HCT116 (cell line): ENCODE data around the gene AQP7. TPM values are rescaled to one million over a fixed set of nuclear protein-coding genes. Genes with fewer than 3 reads are reported as not detected.
A peak's percentile ranks its signal among the peaks of the same experiment; 100 is the strongest.

Experiments
- ATAC-seq: fragments of 200-7000 bp; cut with Tn5 transposase; 2 replicates; pipeline ENCODE4 v1.9.1; 2020; ENCODE audit warnings: mild to moderate bottlenecking, moderate library complexity
- BruUV-seq: library from RNA; stranded (reverse); fragments of 400-500 nt; replicated peaks from 2 replicates; lab custom pipeline; 2021; lab: Mats Ljungman, UMichigan
- CTCF ChIA-PET: fragments of 300-600 bp; sonication (Branson Sonifier 250); formaldehyde crosslinking; loops from one replicate; lab custom pipeline; 2021; ENCODE audit warnings: antibody characterized with exemption; lab: Charles Lee
- POLR2A ChIA-PET: fragments of 300-600, 350-600 bp; sonication (Branson Sonifier 250); formaldehyde crosslinking; loops from one replicate; lab custom pipeline; 2021; ENCODE audit warnings: antibody characterized with exemption; lab: Charles Lee
- RAD21 ChIA-PET, 2 experiments: fragments of 300-600 bp; sonication (Branson Sonifier 250); formaldehyde crosslinking; loops; one replicate each; lab custom pipeline; 2023; ENCODE audit warnings: low total read pairs in 2 of 2; ENCODE audit not compliant: uncharacterized antibody in 2 of 2, unreplicated experiment in 2 of 2, low non-redundant PET in 1 of 2; lab: Charles Lee
- DNase-seq: peaks from one replicate; pipeline ENCODE4 v3.0.0-alpha.2; 2010; ENCODE audit warnings: low read depth, low spot score
- H2AFZ ChIP-seq: fragments of 200-600 bp; shearing (Covaris generic), sonication (generic); 2 replicates; pipeline ENCODE4 v1.6.1; 2017; ENCODE audit warnings: low read depth, mixed run types, mixed read lengths, antibody characterized with exemption, low read length; ENCODE audit not compliant: poor library complexity, severe bottlenecking
- H3K27ac ChIP-seq: 2 replicates; pipeline ENCODE4 v1.5.1; 2012; ENCODE audit warnings: low read depth, low read length
- H3K27me3 ChIP-seq: fragments of 200-600 bp; sonication (generic); 2 replicates; pipeline ENCODE4 v1.6.1; 2016; ENCODE audit warnings: mixed run types, low read length, mixed read lengths; ENCODE audit not compliant: insufficient read depth
- H3K36me3 ChIP-seq, 2 experiments: fragments of 200-500 bp in 1 of 2; fragments of 200-600 bp in 1 of 2; sonication (Bioruptor generic) in 1 of 2; sonication (generic) in 1 of 2; 2 replicates each; pipeline versions ENCODE4 v1.5.1 to v1.6.1; 2014 to 2016; ENCODE audit warnings: low read length in 2 of 2, inconsistent platforms in 1 of 2, mixed read lengths in 1 of 2, mixed run types in 1 of 2; ENCODE audit not compliant: insufficient read depth in 2 of 2, control insufficient read depth in 1 of 2
- H3K4me1 ChIP-seq, 2 experiments: fragments of 200-600 bp in 1 of 2; sonication (generic) in 1 of 2; 2 replicates each; pipeline versions ENCODE4 v1.5.1 to v1.6.1; 2012 to 2017; ENCODE audit warnings: low read length in 2 of 2, inconsistent platforms in 1 of 2, mild to moderate bottlenecking in 1 of 2, mixed read lengths in 1 of 2, mixed run types in 1 of 2, moderate library complexity in 1 of 2; ENCODE audit not compliant: insufficient read depth in 2 of 2, control insufficient read depth in 1 of 2
- H3K4me2 ChIP-seq: fragments of 200-600 bp; sonication (generic); 2 replicates; pipeline ENCODE4 v1.6.1; 2017; ENCODE audit warnings: mixed run types, low read length, mixed read lengths
- H3K4me3 ChIP-seq, 2 experiments: fragments of 200-600 bp in 1 of 2; sonication (generic) in 1 of 2; replicated peaks in 1 of 2; 2 replicates each; pipeline ENCODE4 v1.5.1; 2011 to 2016; ENCODE audit warnings: low read length in 2 of 2, control low read depth in 1 of 2, low read depth in 1 of 2, mild to moderate bottlenecking in 1 of 2, mixed read lengths in 1 of 2, mixed run types in 1 of 2
- H3K79me2 ChIP-seq: fragments of 200-600 bp; sonication (generic); 2 replicates; pipeline ENCODE4 v1.6.1; 2017; ENCODE audit warnings: mild to moderate bottlenecking, mixed run types, low read length, moderate library complexity, mixed read lengths; ENCODE audit not compliant: insufficient read depth
- H3K9ac ChIP-seq: fragments of 200-600 bp; sonication (generic); 2 replicates; pipeline ENCODE4 v1.6.1; 2016; ENCODE audit warnings: low read length, mixed read lengths
- H3K9me2 ChIP-seq: fragments of 200-600 bp; sonication (generic), shearing (Covaris generic); 2 replicates; pipeline ENCODE4 v1.6.1; 2017; ENCODE audit warnings: mixed run types, mild to moderate bottlenecking, moderate library complexity; ENCODE audit not compliant: insufficient read depth
- H3K9me3 ChIP-seq, 2 experiments: fragments of 200-500 bp in 1 of 2; fragments of 200-600 bp in 1 of 2; sonication (Bioruptor generic) in 1 of 2; sonication (generic) in 1 of 2; 2 replicates each; pipeline ENCODE4 v1.6.1; 2014 to 2017; ENCODE audit warnings: low read length in 2 of 2, mixed read lengths in 2 of 2, inconsistent platforms in 1 of 2, low read depth in 1 of 2, mild to moderate bottlenecking in 1 of 2, mixed run types in 1 of 2, moderate library complexity in 1 of 2; ENCODE audit not compliant: control insufficient read depth in 1 of 2, insufficient read depth in 1 of 2
- H4K20me1 ChIP-seq: fragments of 200-600 bp; sonication (generic), shearing (Covaris generic); 2 replicates; pipeline ENCODE4 v1.6.1; 2017; ENCODE audit warnings: mixed run types, mild to moderate bottlenecking, moderate library complexity; ENCODE audit not compliant: insufficient read depth
- CEBPB ChIP-seq: IDR thresholded peaks from 2 replicates; pipeline ENCODE4 v1.6.1; 2012; ENCODE audit warnings: low read depth
- ELF1 ChIP-seq: IDR thresholded peaks from 2 replicates; pipeline ENCODE4 v1.6.1; 2012; ENCODE audit warnings: low read depth, borderline replicate concordance
- EZH2 ChIP-seq: fragments of 200-600 bp; sonication (generic); IDR thresholded peaks from 2 replicates; pipeline ENCODE4 v1.6.1; 2017; ENCODE audit warnings: antibody characterized with exemption, mixed run types
- EZH2phosphoT487 ChIP-seq: fragments of 200-600 bp; IDR thresholded peaks from 2 replicates; pipeline ENCODE4 v1.6.1; 2018; ENCODE audit warnings: antibody characterized with exemption, borderline replicate concordance
- JUND ChIP-seq: IDR thresholded peaks from 2 replicates; pipeline ENCODE4 v1.6.1; 2012
- POLR2A ChIP-seq: IDR thresholded peaks from 2 replicates; pipeline ENCODE4 v1.7.0; 2011; ENCODE audit warnings: borderline replicate concordance; ENCODE audit not compliant: insufficient read depth, insufficient read length; ENCODE audit errors: extremely low read depth
- POLR2AphosphoS5 ChIP-seq: IDR thresholded peaks from 2 replicates; pipeline ENCODE4 v1.6.1; 2011; ENCODE audit warnings: mild to moderate bottlenecking, low read depth, low read length, moderate library complexity
- RAD21 ChIP-seq: IDR thresholded peaks from 2 replicates; pipeline ENCODE4 v1.6.1; 2012; ENCODE audit warnings: low read depth, mild to moderate bottlenecking
- SP1 ChIP-seq: IDR thresholded peaks from 2 replicates; pipeline ENCODE4 v1.6.1; 2012; ENCODE audit warnings: low read depth
- SRF ChIP-seq: IDR thresholded peaks from 2 replicates; pipeline ENCODE4 v1.6.1; 2012; ENCODE audit warnings: low read depth
- ZFX ChIP-seq: fragments of 450-650 bp; IDR thresholded peaks from 2 replicates; pipeline ENCODE4 v1.6.1; 2017
- intact Hi-C: fragments of 100-400 bp; cut with micrococcal nuclease; formaldehyde crosslinking; loops from 2 replicates; pipeline ENCODE4 v1.10.0; 2022
- total RNA-seq: library from RNA; stranded (reverse); gene quantifications from one replicate; pipeline ENCODE4 v1.2.1, GENCODE V29; 2021; ENCODE audit not compliant: unreplicated experiment

Gene AQP7
- total RNA-seq, 1 experiment from 2014 or later, result 0.96 TPM

DNA sequence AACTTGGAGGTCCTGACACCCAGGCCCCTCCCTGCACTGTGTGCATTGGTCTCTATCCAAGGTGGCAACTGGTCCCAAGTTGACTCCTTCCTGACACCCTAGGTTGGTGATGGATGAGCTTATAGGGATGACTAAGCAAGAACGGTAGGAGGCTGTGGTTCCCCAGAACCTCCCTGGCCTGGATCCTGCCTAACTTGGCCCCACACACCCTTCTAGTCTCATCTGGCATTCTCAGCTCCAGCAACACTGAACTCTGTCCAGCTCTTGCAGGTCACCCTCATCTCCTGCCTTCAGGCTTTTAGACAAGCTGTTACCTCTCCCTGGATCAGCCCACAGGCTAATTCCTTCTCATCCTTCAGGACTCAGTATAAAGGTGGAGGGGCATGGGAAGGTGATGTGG, 28.6 kb upstream of the AQP7 start:
- Histone ChIP-seq H3K9me3 (no peaks in the 10 kb centered on the region), H3K27ac (no peak overlapping the region), H3K79me2 (no peaks in the 10 kb centered on the region), H2AFZ (no peak overlapping the region), H3K27me3 (no peaks in the 10 kb centered on the region), H3K9ac (no peak overlapping the region), H4K20me1 (no peaks in the 10 kb centered on the region), H3K4me1 (peaks cover 0 to 9% of the 10 kb centered on the region in 2 experiments; a peak in 2 of 4 replicates), H3K36me3 (no peaks in the 10 kb centered on the region), H3K4me2 (no peak overlapping the region), H3K4me3 (no peak overlapping the region), H3K9me2 (no peaks in the 10 kb centered on the region)
- POLR2A ChIA-PET, result no interaction called here
- RAD21 ChIA-PET, result interaction anchor here in 1 of 2 experiments (0.6 kb wide), 1 partner anchor 12 kb away, joined by 4 read pairs; no protein-coding TSS in a partner anchor
- no peak for DNase-seq
- ATAC-seq, result peak; percentile 34; the same call in 1 of the 2 replicates
- CTCF ChIA-PET, result interaction anchor here (1.0 to 4.6 kb wide), 2 partner anchors 20 to 22 kb away, joined by 3 to 22 read pairs; no protein-coding TSS in a partner anchor
- TF ChIP-seq SRF (no peak), JUND (no peak), ZFX (no peak), EZH2phosphoT487 (no peak), SP1 (no peak), POLR2A (no peak)
- intact Hi-C loops, result no loop called here
- no TSS peak for BruUV-seq

DNA sequence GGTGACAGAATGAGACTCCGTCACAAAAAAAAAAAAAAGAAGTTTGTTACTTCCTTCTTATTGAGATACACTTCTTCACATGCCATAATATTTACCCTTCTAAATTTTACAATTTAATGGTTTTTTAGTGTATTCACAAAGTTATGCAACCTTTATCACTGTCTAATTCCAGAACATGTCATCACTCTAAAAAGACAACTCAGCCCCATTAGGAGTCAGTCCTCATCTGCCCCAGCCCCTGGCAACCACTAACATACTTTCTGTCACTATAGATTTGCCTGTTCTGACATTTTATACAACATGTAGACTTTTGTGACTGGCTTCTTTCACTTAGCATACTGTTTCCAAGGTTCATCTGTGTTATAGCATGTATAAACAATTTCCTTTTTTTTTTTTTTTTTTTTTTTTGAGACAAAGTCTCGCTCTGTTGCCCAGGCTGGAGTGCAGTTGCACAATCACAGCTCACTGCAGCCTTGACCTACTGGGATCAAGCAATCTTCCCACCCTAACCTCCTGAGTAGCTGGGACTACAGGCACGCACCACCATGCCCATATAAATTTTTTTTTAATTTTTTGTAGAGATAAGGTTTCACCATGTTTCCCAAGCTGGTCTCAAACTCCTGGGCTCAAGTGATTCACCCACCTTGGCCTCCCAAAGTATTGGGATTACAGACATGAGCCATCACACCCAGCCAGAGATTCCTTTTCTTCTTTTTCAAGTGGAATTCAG, 27.1 kb upstream of the AQP7 start:
- no peak overlapping the region for H3K9ac ChIP-seq
- ChIA-PET CTCF (interaction anchor here (0.7 to 1.7 kb wide), 2 partner anchors 14 to 24 kb away, joined by 3 to 5 read pairs; no protein-coding TSS in a partner anchor), POLR2A (no interaction called here), RAD21 (no interaction called here)
- intact Hi-C loops, result no loop called here
- BruUV-seq, result no TSS peak
- H3K4me1 ChIP-seq, result peaks cover 0 to 9% of the 10 kb centered on the region in 2 experiments; a peak in 2 of 4 replicates
- no peak overlapping the region for H2AFZ ChIP-seq
- DNase-seq (no peak), ATAC-seq (no peak)
- H3K4me2 ChIP-seq, result no peak overlapping the region
- no peaks in the 10 kb centered on the region for H3K27me3 ChIP-seq
- TF ChIP-seq POLR2A (no peak), SRF (no peak), CEBPB (no peak), ELF1 (no peak), EZH2phosphoT487 (no peak), POLR2AphosphoS5 (no peak), SP1 (no peak), ZFX (no peak), EZH2 (no peak), RAD21 (no peak)
- no peak overlapping the region for H3K4me3 ChIP-seq
- no peaks in the 10 kb centered on the region for H3K79me2 ChIP-seq
- no peaks in the 10 kb centered on the region for H3K36me3 ChIP-seq
- H3K27ac ChIP-seq, result no peak overlapping the region
- H3K9me3 ChIP-seq, result no peaks in the 10 kb centered on the region
- no peaks in the 10 kb centered on the region for H3K9me2 ChIP-seq
- H4K20me1 ChIP-seq, result no peaks in the 10 kb centered on the region
